ENCODE results near the gene BAIAP2. TPM values are rescaled to one million over a fixed set of nuclear protein-coding genes. Genes with fewer than 3 reads are reported as not detected.

The BAIAP2 gene
- total RNA-seq, 1 donor from 2014 or later, result 37.6 TPM

DNA sequence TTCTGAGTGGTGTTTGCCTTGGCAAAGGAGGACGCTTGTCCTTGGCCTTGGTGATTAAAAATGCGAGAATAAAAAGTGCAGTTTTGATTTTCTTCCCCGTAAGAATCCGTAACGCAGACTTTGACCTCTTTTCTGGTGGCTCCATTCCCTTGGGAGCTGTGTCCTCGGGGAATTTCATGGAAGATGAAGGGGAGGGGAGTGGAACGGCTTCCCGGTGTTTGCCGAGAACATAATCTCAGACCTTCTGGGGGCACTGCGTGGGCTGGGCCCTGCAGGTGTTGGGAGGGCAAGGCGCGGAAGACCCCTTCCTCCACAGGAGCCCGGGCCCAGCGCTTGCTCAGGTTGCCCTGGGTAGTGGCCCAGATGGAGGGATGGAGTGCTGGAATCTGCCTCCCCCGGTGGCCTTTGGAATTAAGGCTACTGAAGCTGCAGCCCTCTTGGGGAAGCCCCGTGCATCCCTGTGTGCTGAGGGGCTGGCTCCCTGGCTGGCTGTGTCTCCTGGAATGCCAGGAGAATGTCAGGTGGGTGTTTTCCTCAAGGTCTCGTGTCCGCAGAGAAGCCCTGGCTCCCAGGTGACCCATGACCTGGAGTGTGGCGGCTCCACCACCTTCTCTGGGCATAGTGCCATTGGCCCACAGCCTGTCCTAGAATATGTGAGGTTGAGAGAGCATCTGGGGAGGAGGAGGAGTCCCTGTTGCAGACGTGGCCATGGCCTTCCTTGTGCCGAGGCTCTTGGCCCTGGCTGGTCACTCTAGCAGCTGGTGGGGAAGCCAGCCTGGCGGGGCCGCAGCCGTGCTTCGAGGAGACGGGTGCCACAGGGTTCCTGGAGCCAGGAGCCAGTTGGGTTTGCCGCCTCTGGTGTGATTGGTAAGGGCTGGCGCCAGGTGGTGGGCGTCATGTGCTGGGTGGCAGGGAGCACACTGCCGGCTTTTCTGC, 3.1 kb downstream of the BAIAP2 start:
- Mint-ChIP-seq H3K36me3 (ENCODE audit: insufficient read depth) (peaks cover 4% of the 10 kb centered on the region), H3K27me3 (peaks cover 4% of the 10 kb centered on the region), H3K27ac (no peak overlapping the region), H3K4me3 (ENCODE audit: low read depth) (no peak overlapping the region), H3K4me1 (ENCODE audit: low read depth) (peaks cover 36% of the 10 kb centered on the region), H3K9me3 (ENCODE audit: low read depth) (no peaks in the 10 kb centered on the region)
- TF ChIP-seq, protein P1, sequence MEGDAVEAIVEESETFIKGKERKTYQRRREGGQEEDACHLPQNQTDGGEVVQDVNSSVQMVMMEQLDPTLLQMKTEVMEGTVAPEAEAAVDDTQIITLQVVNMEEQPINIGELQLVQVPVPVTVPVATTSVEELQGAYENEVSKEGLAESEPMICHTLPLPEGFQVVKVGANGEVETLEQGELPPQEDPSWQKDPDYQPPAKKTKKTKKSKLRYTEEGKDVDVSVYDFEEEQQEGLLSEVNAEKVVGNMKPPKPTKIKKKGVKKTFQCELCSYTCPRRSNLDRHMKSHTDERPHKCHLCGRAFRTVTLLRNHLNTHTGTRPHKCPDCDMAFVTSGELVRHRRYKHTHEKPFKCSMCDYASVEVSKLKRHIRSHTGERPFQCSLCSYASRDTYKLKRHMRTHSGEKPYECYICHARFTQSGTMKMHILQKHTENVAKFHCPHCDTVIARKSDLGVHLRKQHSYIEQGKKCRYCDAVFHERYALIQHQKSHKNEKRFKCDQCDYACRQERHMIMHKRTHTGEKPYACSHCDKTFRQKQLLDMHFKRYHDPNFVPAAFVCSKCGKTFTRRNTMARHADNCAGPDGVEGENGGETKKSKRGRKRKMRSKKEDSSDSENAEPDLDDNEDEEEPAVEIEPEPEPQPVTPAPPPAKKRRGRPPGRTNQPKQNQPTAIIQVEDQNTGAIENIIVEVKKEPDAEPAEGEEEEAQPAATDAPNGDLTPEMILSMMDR (IDR thresholded peaks at IDR 0.05; ENCODE audit: unreplicated experiment), result no peak
- DNase-seq (ENCODE audit: low spot score, unreplicated experiment), result no peak

DNA sequence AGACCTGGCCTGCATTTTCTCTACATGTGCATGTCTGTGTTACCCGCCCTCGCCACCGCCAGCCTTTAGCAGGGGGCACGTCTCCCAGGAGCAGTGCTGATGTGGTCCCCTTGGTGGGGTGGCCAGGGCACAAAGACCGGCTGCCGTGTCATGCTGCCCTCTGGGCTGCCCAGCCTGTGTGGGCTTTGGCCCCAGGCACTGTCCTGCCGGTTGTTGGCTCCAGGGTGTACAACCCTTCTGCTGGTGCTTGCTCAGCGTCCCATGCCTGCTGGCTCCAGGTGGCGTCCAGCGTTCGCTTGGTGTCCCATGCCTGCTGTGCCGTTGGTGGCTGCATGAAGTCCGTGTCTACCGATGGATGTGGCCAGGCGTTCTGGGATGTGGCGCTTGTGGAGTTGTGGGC, 4.1 kb downstream of the BAIAP2 start:
- TF ChIP-seq, protein P1 (IDR thresholded peaks at IDR 0.05; ENCODE audit: unreplicated experiment), result no peak
- Mint-ChIP-seq H3K27ac (no peak overlapping the region), H3K36me3 (ENCODE audit: insufficient read depth) (peaks cover 4% of the 10 kb centered on the region), H3K27me3 (peaks cover 4% of the 10 kb centered on the region), H3K4me1 (ENCODE audit: low read depth) (peaks cover 33% of the 10 kb centered on the region), H3K4me3 (ENCODE audit: low read depth) (no peak overlapping the region), H3K9me3 (ENCODE audit: low read depth) (no peaks in the 10 kb centered on the region)
- no peak for DNase-seq (ENCODE audit: low spot score, unreplicated experiment)

DNA sequence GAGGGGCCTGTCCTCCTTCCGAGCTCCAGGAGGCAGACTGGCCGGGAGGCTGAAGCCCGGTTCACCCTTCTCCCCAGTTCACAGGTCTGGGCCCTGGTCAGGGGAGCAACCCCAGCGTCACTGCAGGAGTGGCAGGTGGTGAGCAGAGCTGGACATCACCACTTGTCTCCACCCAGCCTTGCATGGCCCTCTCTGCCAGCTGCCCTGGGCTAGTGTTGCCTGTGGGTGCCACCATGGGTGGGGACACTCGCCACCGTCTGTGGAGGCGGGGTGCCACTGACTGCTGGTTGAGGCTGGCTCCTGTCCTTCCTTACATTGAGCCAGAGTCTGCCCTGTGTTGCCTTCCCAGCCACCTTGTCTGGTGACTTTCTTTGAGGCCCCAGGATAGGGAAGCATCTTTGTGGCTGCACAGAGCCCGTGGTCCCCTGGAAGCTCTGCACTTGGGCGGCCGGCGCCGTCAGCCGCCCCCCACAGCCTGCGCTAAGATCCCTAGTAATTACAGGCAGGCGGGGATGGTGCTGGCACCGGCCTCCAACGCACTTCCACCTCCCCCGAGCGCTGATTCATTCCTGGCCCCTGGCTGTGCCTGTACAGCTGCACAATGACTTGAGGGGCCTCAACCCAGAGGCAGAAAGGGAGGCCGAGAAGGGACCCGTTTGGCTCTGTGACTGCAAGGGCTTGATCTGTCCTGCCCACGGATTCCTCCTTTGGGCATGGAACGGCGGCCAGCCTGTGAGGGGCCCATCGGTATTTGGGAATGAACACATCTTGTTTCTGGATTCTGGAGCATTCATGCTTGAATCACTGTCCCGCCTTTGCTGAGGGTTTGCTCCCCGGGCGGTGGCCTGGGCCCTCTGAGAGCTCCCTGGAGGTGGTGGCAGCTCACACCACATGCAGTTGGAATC, 5.2 kb downstream of the BAIAP2 start:
- H3K27ac Mint-ChIP-seq, result no peak overlapping the region
- TF ChIP-seq, protein P1 (IDR thresholded peaks at IDR 0.05; ENCODE audit: unreplicated experiment), result no peak
- peaks cover 4% of the 10 kb centered on the region for H3K36me3 Mint-ChIP-seq (ENCODE audit: insufficient read depth)
- H3K4me3 Mint-ChIP-seq (ENCODE audit: low read depth), result no peak overlapping the region
- no peak for DNase-seq (ENCODE audit: low spot score, unreplicated experiment)
- peaks cover 39% of the 10 kb centered on the region for H3K4me1 Mint-ChIP-seq (ENCODE audit: low read depth)
- H3K27me3 Mint-ChIP-seq, result peaks cover 4% of the 10 kb centered on the region
- H3K9me3 Mint-ChIP-seq (ENCODE audit: low read depth), result no peaks in the 10 kb centered on the region

DNA sequence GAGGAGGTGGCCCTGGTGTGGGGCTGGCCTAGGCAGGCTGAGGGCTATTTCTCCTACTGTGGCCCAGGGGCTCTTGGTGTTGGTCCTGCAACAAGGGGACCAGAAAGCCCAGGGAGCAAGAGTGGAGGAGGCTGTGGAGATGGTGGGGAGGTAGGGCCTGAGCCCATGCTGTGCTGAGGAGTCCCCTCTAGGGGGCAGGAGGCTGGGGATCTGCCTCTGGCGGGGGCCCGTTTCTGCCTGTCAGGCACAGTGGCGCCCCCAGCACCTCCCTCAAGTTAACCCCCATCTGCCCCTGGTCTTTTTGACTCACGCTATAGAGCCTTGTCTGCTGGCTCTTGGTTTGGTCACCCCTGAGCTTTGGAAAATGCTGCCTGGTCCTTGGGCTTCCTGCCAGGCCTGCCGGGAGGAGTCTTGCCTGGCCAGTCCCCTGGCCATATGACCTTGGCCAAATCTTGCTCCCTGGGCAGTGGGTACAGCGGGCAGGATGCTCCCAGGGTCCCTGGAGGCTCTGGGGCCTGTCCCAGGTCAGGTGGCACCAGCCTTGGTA, 5.9 kb downstream of the BAIAP2 start:
- peaks cover 4% of the 10 kb centered on the region for H3K27me3 Mint-ChIP-seq
- DNase-seq (ENCODE audit: low spot score, unreplicated experiment), result no peak
- H3K36me3 Mint-ChIP-seq (ENCODE audit: insufficient read depth), result peaks cover 4% of the 10 kb centered on the region
- H3K4me1 Mint-ChIP-seq (ENCODE audit: low read depth), result peaks cover 37% of the 10 kb centered on the region
- TF ChIP-seq, protein P1 (IDR thresholded peaks at IDR 0.05; ENCODE audit: unreplicated experiment), result peak; percentile 42
- H3K9me3 Mint-ChIP-seq (ENCODE audit: low read depth), result no peaks in the 10 kb centered on the region
- no peak overlapping the region for H3K4me3 Mint-ChIP-seq (ENCODE audit: low read depth)
- no peak overlapping the region for H3K27ac Mint-ChIP-seq

DNA sequence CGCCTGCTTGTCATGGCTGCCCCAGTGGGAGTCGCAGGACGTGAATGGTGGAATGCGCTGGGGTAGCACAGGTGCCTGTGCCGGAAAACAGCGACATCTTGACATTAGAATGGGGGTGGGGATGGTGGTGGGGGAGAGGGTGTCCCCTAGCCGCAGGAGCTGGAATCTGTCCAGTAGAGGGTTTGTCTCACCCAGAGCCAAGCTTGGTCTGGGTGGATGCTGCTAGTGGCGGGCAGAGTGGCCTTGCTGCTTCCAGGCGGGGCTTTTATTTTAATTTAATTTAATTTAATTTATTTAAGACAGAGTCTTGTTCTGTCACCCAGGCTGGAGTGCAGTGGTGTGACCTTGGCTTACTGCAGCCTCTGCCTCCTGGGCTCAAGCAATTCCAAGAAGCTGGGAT, 7.7 kb downstream of the BAIAP2 start:
- H3K4me1 Mint-ChIP-seq (ENCODE audit: low read depth), result peaks cover 21% of the 10 kb centered on the region
- no peak for DNase-seq (ENCODE audit: low spot score, unreplicated experiment)
- H3K36me3 Mint-ChIP-seq (ENCODE audit: insufficient read depth), result peaks cover 2% of the 10 kb centered on the region
- TF ChIP-seq, protein P1 (IDR thresholded peaks at IDR 0.05; ENCODE audit: unreplicated experiment), result no peak
- no peaks in the 10 kb centered on the region for H3K9me3 Mint-ChIP-seq (ENCODE audit: low read depth)
- H3K27me3 Mint-ChIP-seq, result no peaks in the 10 kb centered on the region
- no peak overlapping the region for H3K4me3 Mint-ChIP-seq (ENCODE audit: low read depth)
- peak overlapping the region; percentile 67 for H3K27ac Mint-ChIP-seq

All from progenitor cell of endocrine pancreas (in vitro differentiated cells).